GM23248 (cell line): ENCODE measurements around the gene CSTF1. TPM values are rescaled to one million over a fixed set of nuclear protein-coding genes. Genes with fewer than 3 reads are reported as not detected.

Experiments
- DNase-seq: peaks from one replicate; pipeline ENCODE4 v3.0.0-alpha.2; 2015
- H2AFZ ChIP-seq: fragments of 200-600 bp; sonication (generic); 2 replicates; pipeline ENCODE4 v1.6.1; 2016; ENCODE audit warnings: antibody characterized with exemption
- H3F3A ChIP-seq: fragments of 200-600 bp; sonication (generic); 2 replicates; pipeline ENCODE4 v1.6.1; 2016; ENCODE audit warnings: mild to moderate bottlenecking, antibody characterized with exemption, mixed run types; ENCODE audit not compliant: insufficient read depth
- H3K27ac ChIP-seq: fragments of 200-600 bp; sonication (generic); 2 replicates; pipeline ENCODE4 v1.5.1; 2016; ENCODE audit warnings: mild to moderate bottlenecking
- H3K27me3 ChIP-seq: fragments of 200-600 bp; sonication (generic); replicated peaks from 2 replicates; pipeline ENCODE4 v1.6.1; 2016; ENCODE audit warnings: mild to moderate bottlenecking; ENCODE audit not compliant: insufficient read depth
- H3K36me3 ChIP-seq: fragments of 200-600 bp; sonication (generic); 2 replicates; pipeline ENCODE4 v1.6.1; 2016; ENCODE audit warnings: low read depth, mild to moderate bottlenecking
- H3K4me1 ChIP-seq: fragments of 200-600 bp; sonication (generic); 2 replicates; pipeline ENCODE4 v1.6.1; 2016; ENCODE audit warnings: mild to moderate bottlenecking; ENCODE audit not compliant: insufficient read depth
- H3K4me2 ChIP-seq: fragments of 200-600 bp; sonication (generic); one replicate; pipeline ENCODE4 v1.6.1; 2016; ENCODE audit warnings: mild to moderate bottlenecking; ENCODE audit not compliant: unreplicated experiment
- H3K4me3 ChIP-seq: fragments of 200-600 bp; sonication (generic); 2 replicates; pipeline ENCODE4 v1.5.1; 2016; ENCODE audit warnings: mild to moderate bottlenecking
- H3K79me2 ChIP-seq: fragments of 200-600 bp; sonication (generic); 2 replicates; pipeline ENCODE4 v1.6.1; 2016; ENCODE audit warnings: mild to moderate bottlenecking; ENCODE audit not compliant: insufficient read depth
- H3K9ac ChIP-seq: fragments of 200-600 bp; sonication (generic); 2 replicates; pipeline ENCODE4 v1.6.1; 2016; ENCODE audit warnings: mild to moderate bottlenecking
- H3K9me2 ChIP-seq: fragments of 200-600 bp; sonication (generic); 2 replicates; pipeline ENCODE4 v1.6.1; 2016; ENCODE audit warnings: mixed run types, mild to moderate bottlenecking, moderate library complexity; ENCODE audit not compliant: insufficient read depth
- H3K9me3 ChIP-seq: fragments of 200-600 bp; sonication (generic); one replicate; pipeline ENCODE4 v1.6.1; 2017; ENCODE audit warnings: low read depth
- H4K20me1 ChIP-seq: fragments of 200-600 bp; sonication (generic); 2 replicates; pipeline ENCODE4 v1.6.0; 2016; ENCODE audit not compliant: insufficient read depth
- EZH2 ChIP-seq: fragments of 200-600 bp; sonication (generic); IDR thresholded peaks from 2 replicates; pipeline ENCODE4 v1.6.1; 2018; ENCODE audit warnings: antibody characterized with exemption, mild to moderate bottlenecking; ENCODE audit not compliant: insufficient read depth, poor library complexity, severe bottlenecking
- EZH2phosphoT487 ChIP-seq: fragments of 200-600 bp; sonication (generic); IDR thresholded peaks from 2 replicates; pipeline ENCODE4 v1.6.1; 2018; ENCODE audit warnings: antibody characterized with exemption, moderate library complexity, mild to moderate bottlenecking, low read depth; ENCODE audit not compliant: insufficient read depth
- WGBS, 2 experiments: methylation state at CpG; one replicate each; pipeline ENCODE4 v1.1.6; 2015 to 2017; ENCODE audit warnings: low lambda C conversion rate in 2 of 2, low coverage in 1 of 2; ENCODE audit errors: missing lambda C conversion rate in 2 of 2; 5-methylcytosine and 5-hydroxymethylcytosine counted together
- in situ Hi-C: fragments of 300-500 bp; cut with MboI; formaldehyde crosslinking; loops from 2 replicates; pipeline ENCODE4 v1.15.0; 2020
- polyA plus RNA-seq: library from polyadenylated mRNA; unstranded; fragments of >200 nt; fragmentation: Nextera tagmentation; extraction: Ambion mirVana; gene quantifications from 2 replicates; pipeline ENCODE4 v1.2.1, GENCODE V29; 2016
- total RNA-seq: library from RNA; depleted of rRNA; stranded (reverse); fragments of >200 nt; shearing (Covaris generic); gene quantifications from 2 replicates; pipeline ENCODE4 v1.2.3, GENCODE V29; 2014

Gene CSTF1
- total and polyA plus RNA-seq, 2 experiments from 2014 or later, result 41.7 to 69.3 TPM

- H4K20me1 ChIP-seq, result no peaks in the 10 kb centered on the region
- H3K79me2 ChIP-seq, result peaks cover 50% of the 10 kb centered on the region
- no peak for TF ChIP-seq EZH2phosphoT487
- TF ChIP-seq EZH2, result no peak
- WGBS, 2 experiments, result 41 to 42% methylated on average over 4 of the region's 4 CpGs
- no peaks in the 10 kb centered on the region for H3K9me3 ChIP-seq
- H3K9ac ChIP-seq, result peak overlapping the region; percentile 39
- H3K27ac ChIP-seq, result peak overlapping the region; percentile 88
- peaks cover 74% of the 10 kb centered on the region for H3K4me1 ChIP-seq
- peak overlapping the region; percentile 8 for H3K4me2 ChIP-seq
- no peaks in the 10 kb centered on the region for H3K9me2 ChIP-seq
- in situ Hi-C loops, result no loop called here
- peak overlapping the region; percentile 57; the same call in 1 of the 2 replicates for H2AFZ ChIP-seq
- H3K27me3 ChIP-seq, result no peaks in the 10 kb centered on the region
- no peak overlapping the region for H3K4me3 ChIP-seq
- peaks cover 78% of the 10 kb centered on the region for H3F3A ChIP-seq
- no peaks in the 10 kb centered on the region; the same call in 1 of the 2 replicates for H3K36me3 ChIP-seq
- peak; percentile 63 for DNase-seq
Observed at GRCh38 chr20:56417911-56418310, 25.5 kb downstream of the CSTF1 start.

GRCh38 chr20:56418385-56418861, 26.0 kb downstream of the CSTF1 start:
- Histone ChIP-seq H3K27me3 (no peaks in the 10 kb centered on the region), H3K36me3 (no peaks in the 10 kb centered on the region; the same call in 1 of the 2 replicates), H4K20me1 (no peaks in the 10 kb centered on the region), H3K9ac (peak overlapping the region; percentile 39), H3K4me2 (peak overlapping the region; percentile 26), H2AFZ (peak overlapping the region; percentile 57), H3K9me2 (no peaks in the 10 kb centered on the region), H3K9me3 (no peaks in the 10 kb centered on the region), H3K27ac (peak overlapping the region; percentile 88), H3K4me3 (no peak overlapping the region), H3F3A (peaks cover 82% of the 10 kb centered on the region), H3K79me2 (peaks cover 45% of the 10 kb centered on the region), H3K4me1 (peaks cover 74% of the 10 kb centered on the region)
- no peak for TF ChIP-seq EZH2
- no peak for TF ChIP-seq EZH2phosphoT487
- peak; percentile 45 for DNase-seq
- in situ Hi-C loops, result no loop called here
- 19 to 23% methylated on average over 11 of the region's 11 CpGs for WGBS, 2 experiments

- H4K20me1 ChIP-seq, result no peaks in the 10 kb centered on the region
- no peak overlapping the region for H3K4me2 ChIP-seq
- peaks cover 70% of the 10 kb centered on the region for H3K4me1 ChIP-seq
- H3K27me3 ChIP-seq, result no peaks in the 10 kb centered on the region
- peaks cover 49% of the 10 kb centered on the region for H3K79me2 ChIP-seq
- peak overlapping the region; percentile 88 for H3K27ac ChIP-seq
- H3K36me3 ChIP-seq, result no peaks in the 10 kb centered on the region
- H2AFZ ChIP-seq, result no peak overlapping the region
- 92 to 98% methylated on average over 2 of the region's 2 CpGs for WGBS, 2 experiments
- peaks cover 74% of the 10 kb centered on the region for H3F3A ChIP-seq
- no peak for DNase-seq
- no peak overlapping the region for H3K9ac ChIP-seq
- TF ChIP-seq EZH2phosphoT487 (no peak), EZH2 (no peak)
- no peaks in the 10 kb centered on the region for H3K9me2 ChIP-seq
- H3K4me3 ChIP-seq, result no peak overlapping the region
- H3K9me3 ChIP-seq, result no peaks in the 10 kb centered on the region
- in situ Hi-C loops, result no loop called here
Observed at GRCh38 chr20:56420028-56420427, 27.6 kb downstream of the CSTF1 start.

- in situ Hi-C loops, result no loop called here
- peaks cover 68% of the 10 kb centered on the region for H3F3A ChIP-seq
- H3K9me3 ChIP-seq, result no peaks in the 10 kb centered on the region
- H3K4me2 ChIP-seq, result no peak overlapping the region
- no peak for DNase-seq
- 78 to 79% methylated on average over 11 of the region's 11 CpGs for WGBS, 2 experiments
- H3K9ac ChIP-seq, result no peak overlapping the region
- H3K4me3 ChIP-seq, result no peak overlapping the region
- peaks cover 51% of the 10 kb centered on the region for H3K79me2 ChIP-seq
- peak overlapping the region; percentile 77 for H3K27ac ChIP-seq
- H3K36me3 ChIP-seq, result no peaks in the 10 kb centered on the region
- TF ChIP-seq EZH2, result no peak
- no peak for TF ChIP-seq EZH2phosphoT487
- H3K9me2 ChIP-seq, result no peaks in the 10 kb centered on the region
- no peak overlapping the region for H2AFZ ChIP-seq
- peaks cover 62% of the 10 kb centered on the region for H3K4me1 ChIP-seq
- H3K27me3 ChIP-seq, result no peaks in the 10 kb centered on the region
- no peaks in the 10 kb centered on the region for H4K20me1 ChIP-seq
Observed at GRCh38 chr20:56420940-56421688, 28.7 kb downstream of the CSTF1 start.
